ENCODE results near the gene WBP4.
"Not testable (repeated sequence)": the region's sequence is repeated elsewhere in the genome, so short reads cannot be mapped to it uniquely, and the experiment has no call there.

Gene WBP4

GRCh38 chr13:41061075-41061913 is at the start of gene WBP4:
WBP4 (plus strand) TSS chr13:41061509; CDS start chr13:41061674, 165 bp downstream.
- peak; percentile 83 for DNase-seq

GRCh38 chr13:41012536-41012935 is 48.8 kb upstream of the WBP4 start:
- no peak for DNase-seq

- DNase-seq = no peak
Measured at GRCh38 chr13:41013835-41014234, 47.5 kb upstream of the WBP4 start.

GRCh38 chr13:41015920-41016319 is 45.4 kb upstream of the WBP4 start:
- DNase-seq = no peak

GRCh38 chr13:41017159-41017558 is 44.1 kb upstream of the WBP4 start:
- no peak for DNase-seq

GRCh38 chr13:41017817-41018601 is 43.3 kb upstream of the WBP4 start:
- no peak for DNase-seq

GRCh38 chr13:41018602-41018948 is 42.7 kb upstream of the WBP4 start:
- DNase-seq = no peak

- peak; percentile 51 for DNase-seq
Measured at GRCh38 chr13:41019011-41019487, 42.3 kb upstream of the WBP4 start, which contains the start of gene ELF1. ELF1 (minus strand) TSS chr13:41019316; CDS start chr13:40982054, 37,262 bp downstream.

GRCh38 chr13:41019578-41020347 is 41.5 kb upstream of the WBP4 start:
- DNase-seq = no peak

- DNase-seq = no peak
Measured at GRCh38 chr13:41025518-41025917, 35.8 kb upstream of the WBP4 start.

GRCh38 chr13:41026788-41027187 is 34.5 kb upstream of the WBP4 start:
- DNase-seq = no peak

- no peak for DNase-seq
Measured at GRCh38 chr13:41028051-41028450, 33.3 kb upstream of the WBP4 start.

GRCh38 chr13:41029629-41030028 is 31.7 kb upstream of the WBP4 start:
- no peak for DNase-seq

GRCh38 chr13:41032691-41033376 is 28.5 kb upstream of the WBP4 start:
- DNase-seq = no peak

- DNase-seq = no peak
Measured at GRCh38 chr13:41034382-41034781, 26.9 kb upstream of the WBP4 start.

GRCh38 chr13:41034881-41035280 is 26.4 kb upstream of the WBP4 start:
- DNase-seq = no peak

- DNase-seq = not testable (repeated sequence)
Measured at GRCh38 chr13:41036557-41036956, 24.8 kb upstream of the WBP4 start.

- DNase-seq = no peak
Measured at GRCh38 chr13:41039746-41040145, 21.6 kb upstream of the WBP4 start.

GRCh38 chr13:41040584-41041334 is 20.6 kb upstream of the WBP4 start:
- no peak for DNase-seq

- not testable (repeated sequence) for DNase-seq
Measured at GRCh38 chr13:41042419-41042818, 18.9 kb upstream of the WBP4 start.

- no peak for DNase-seq
Measured at GRCh38 chr13:41048640-41049039, 12.7 kb upstream of the WBP4 start.
